DOHH2 (cell line): ENCODE measurements around the gene MAGOH.

Experiments used
- H3F3A ChIP-seq: fragments of 200-600 bp; sonication (generic), shearing (Covaris generic); 2 replicates; pipeline ENCODE4 v1.6.0; 2016; ENCODE audit warnings: antibody characterized with exemption, mild to moderate bottlenecking; ENCODE audit not compliant: control insufficient read depth, insufficient read depth
- H3K27ac ChIP-seq: fragments of 200-600 bp; sonication (generic); 2 replicates; pipeline ENCODE4 v1.5.1; 2014; ENCODE audit warnings: low read depth, mild to moderate bottlenecking, low read length, moderate library complexity
- H3K27me3 ChIP-seq: fragments of 200-600 bp; sonication (generic); 2 replicates; pipeline ENCODE4 v1.6.1; 2014; ENCODE audit warnings: mild to moderate bottlenecking, low read length, mixed read lengths; ENCODE audit not compliant: control insufficient read depth
- H3K36me3 ChIP-seq: fragments of 200-600 bp; sonication (generic); 2 replicates; pipeline ENCODE4 v1.6.1; 2014; ENCODE audit warnings: mild to moderate bottlenecking, low read length, moderate library complexity, mixed read lengths; ENCODE audit not compliant: control insufficient read depth
- H3K4me1 ChIP-seq: fragments of 200-600 bp; sonication (generic); 2 replicates; pipeline ENCODE4 v1.6.1; 2014; ENCODE audit warnings: mild to moderate bottlenecking, low read length, mixed read lengths; ENCODE audit not compliant: control insufficient read depth
- H3K4me2 ChIP-seq: fragments of 200-600 bp; sonication (generic); 2 replicates; pipeline ENCODE4 v1.6.0; 2014; ENCODE audit warnings: mild to moderate bottlenecking, low read length, moderate library complexity
- H3K4me3 ChIP-seq: fragments of 200-600 bp; sonication (generic); 2 replicates; pipeline ENCODE4 v1.5.1; 2014; ENCODE audit warnings: mild to moderate bottlenecking, low read length, mixed read lengths
- H3K79me2 ChIP-seq: fragments of 200-600 bp; sonication (generic); 2 replicates; pipeline ENCODE4 v1.6.1; 2014; ENCODE audit warnings: mild to moderate bottlenecking, low read length, mixed read lengths; ENCODE audit not compliant: control insufficient read depth
- H3K9me2 ChIP-seq: fragments of 200-600 bp; sonication (generic); replicated peaks from 2 replicates; pipeline ENCODE4 v1.6.1; 2014; ENCODE audit warnings: mild to moderate bottlenecking, low read length, mixed read lengths; ENCODE audit not compliant: control insufficient read depth
- H3K9me3 ChIP-seq: fragments of 200-600 bp; sonication (generic); 2 replicates; pipeline ENCODE4 v1.6.1; 2014; ENCODE audit warnings: antibody characterized with exemption, low read length, mixed read lengths; ENCODE audit not compliant: control insufficient read depth, insufficient read depth
- H4K20me1 ChIP-seq: fragments of 200-600 bp; sonication (generic); 2 replicates; pipeline ENCODE4 v1.6.0; 2014; ENCODE audit warnings: low read depth, mild to moderate bottlenecking, antibody characterized with exemption, low read length, moderate library complexity; ENCODE audit not compliant: control insufficient read depth, insufficient read depth
- CTCF ChIP-seq: fragments of 200-600 bp; sonication (generic); IDR thresholded peaks from one replicate; pipeline ENCODE4 v1.5.1; 2014; ENCODE audit warnings: antibody characterized with exemption, mild to moderate bottlenecking, low read depth, low read length; ENCODE audit not compliant: poor library complexity, severe bottlenecking
- EZH2phosphoT487 ChIP-seq: fragments of 200-600 bp; sonication (generic); IDR thresholded peaks from 2 replicates; pipeline ENCODE4 v1.6.1; 2017; ENCODE audit warnings: borderline replicate concordance, mild to moderate bottlenecking, antibody characterized with exemption, low read length, moderate library complexity, mixed read lengths

Gene MAGOH

GRCh38 chr1:53255031-53255430 is 16.7 kb upstream of the MAGOH start:
- H3K9me2 ChIP-seq, result no peaks in the 10 kb centered on the region
- no peak for TF ChIP-seq CTCF
- TF ChIP-seq EZH2phosphoT487, result no peak
- H3K79me2 ChIP-seq, result no peaks in the 10 kb centered on the region
- H3K27ac ChIP-seq, result no peak overlapping the region
- H3K4me3 ChIP-seq, result no peak overlapping the region
- no peaks in the 10 kb centered on the region for H3F3A ChIP-seq
- H3K27me3 ChIP-seq, result no peaks in the 10 kb centered on the region
- no peaks in the 10 kb centered on the region for H3K9me3 ChIP-seq
- no peaks in the 10 kb centered on the region for H4K20me1 ChIP-seq
- H3K36me3 ChIP-seq, result peaks cover 81% of the 10 kb centered on the region
- H3K4me2 ChIP-seq, result no peak overlapping the region
- H3K4me1 ChIP-seq, result no peaks in the 10 kb centered on the region

DNA sequence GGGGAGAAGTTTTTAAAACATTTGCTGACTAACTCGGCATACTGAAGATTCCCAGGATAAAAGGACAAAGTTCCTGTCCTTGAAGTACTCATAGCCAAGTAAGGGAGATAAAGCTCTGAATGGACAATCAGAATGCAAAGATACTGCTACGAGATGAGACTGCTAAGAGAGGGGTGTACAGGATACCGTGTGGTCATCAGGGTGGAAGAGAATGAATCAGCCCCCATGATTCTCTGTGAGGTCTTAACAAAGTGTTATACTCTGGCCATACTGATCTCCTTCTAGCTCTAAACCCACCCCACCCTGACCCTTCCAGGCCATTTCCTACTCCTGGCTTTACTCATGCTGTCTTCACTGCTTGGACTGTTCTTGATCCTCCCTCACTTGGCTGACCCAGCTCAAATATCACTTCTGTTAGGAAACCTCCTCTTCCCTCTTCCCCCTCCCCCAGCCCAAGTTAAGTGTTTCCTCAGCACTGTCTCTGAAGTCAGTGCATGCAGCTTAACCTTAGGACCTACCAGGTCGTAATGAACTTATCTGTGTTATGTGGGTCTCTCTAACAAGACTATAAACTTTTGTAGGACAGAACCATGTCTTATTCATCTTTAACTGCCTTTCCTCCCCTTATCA is 15.8 kb upstream of the MAGOH start:
- Histone ChIP-seq H3K9me3 (no peaks in the 10 kb centered on the region), H3F3A (no peaks in the 10 kb centered on the region), H3K36me3 (peaks cover 79% of the 10 kb centered on the region), H3K4me2 (no peak overlapping the region), H3K27me3 (no peaks in the 10 kb centered on the region), H4K20me1 (no peaks in the 10 kb centered on the region), H3K79me2 (no peaks in the 10 kb centered on the region), H3K4me3 (no peak overlapping the region), H3K9me2 (no peaks in the 10 kb centered on the region), H3K4me1 (no peaks in the 10 kb centered on the region), H3K27ac (no peak overlapping the region)
- TF ChIP-seq EZH2phosphoT487 (no peak), CTCF (no peak)

- TF ChIP-seq EZH2phosphoT487 (no peak), CTCF (no peak)
- no peaks in the 10 kb centered on the region for H3K27me3 ChIP-seq
- H3K9me2 ChIP-seq, result no peaks in the 10 kb centered on the region
- H3K4me1 ChIP-seq, result peaks cover 29% of the 10 kb centered on the region
- no peaks in the 10 kb centered on the region for H3F3A ChIP-seq
- H4K20me1 ChIP-seq, result no peaks in the 10 kb centered on the region
- H3K27ac ChIP-seq, result no peak overlapping the region
- no peaks in the 10 kb centered on the region for H3K79me2 ChIP-seq
- no peak overlapping the region for H3K4me2 ChIP-seq
- H3K9me3 ChIP-seq, result no peaks in the 10 kb centered on the region
- H3K36me3 ChIP-seq, result peaks cover 77% of the 10 kb centered on the region
- H3K4me3 ChIP-seq, result no peak overlapping the region
These were observed 12.0 kb upstream of the MAGOH start for GRCh38 chr1:53250325-53250724.
